ENCODE measurements around the gene TMEM63B. TPM values are rescaled to one million over a fixed set of nuclear protein-coding genes. Genes with fewer than 3 reads are reported as not detected.
"Not testable (repeated sequence)": the region's sequence is repeated elsewhere in the genome, so short reads cannot be mapped to it uniquely, and the experiment has no call there.

The TMEM63B gene
- total RNA-seq, 2 donors from 2014 or later, result 12.4 TPM

GRCh38 chr6:44169886-44170570 is 42.7 kb downstream of the TMEM63B start:
- Mint-ChIP-seq H3K9me3 (no peaks in the 10 kb centered on the region), H3K27ac (no peak overlapping the region), H3K36me3 (no peaks in the 10 kb centered on the region)
- DNase-seq (ENCODE audit: low spot score in 2 of 2), result no peak
- ATAC-seq, result no peak

GRCh38 chr6:44171899-44172546 is 44.7 kb downstream of the TMEM63B start:
- Mint-ChIP-seq H3K9me3 (no peaks in the 10 kb centered on the region), H3K27ac (peak overlapping the region in 1 of 2 donors; percentile 80), H3K36me3 (no peaks in the 10 kb centered on the region)
- DNase-seq (ENCODE audit: low spot score in 2 of 2), result no peak
- ATAC-seq, result peak in 1 of 2 donors; percentile 75

GRCh38 chr6:44172731-44173500 is 45.6 kb downstream of the TMEM63B start:
- Mint-ChIP-seq H3K9me3 (no peaks in the 10 kb centered on the region), H3K27ac (peak overlapping the region in 1 of 2 donors; percentile 80), H3K36me3 (no peaks in the 10 kb centered on the region)
- DNase-seq (ENCODE audit: low spot score in 2 of 2) (peak; percentile 80 to 84), ATAC-seq (peak; percentile 84 to 94)

- Mint-ChIP-seq H3K9me3 (no peaks in the 10 kb centered on the region), H3K36me3 (no peaks in the 10 kb centered on the region), H3K27ac (no peak overlapping the region)
- DNase-seq (ENCODE audit: low spot score in 2 of 2) (no peak), ATAC-seq (no peak)
These were observed 48.9 kb downstream of the TMEM63B start for GRCh38 chr6:44176130-44176761.

- Mint-ChIP-seq H3K9me3 (no peaks in the 10 kb centered on the region), H3K36me3 (no peaks in the 10 kb centered on the region), H3K27ac (no peak overlapping the region)
- ATAC-seq, result peak in 1 of 2 donors; percentile 43
- DNase-seq (ENCODE audit: low spot score in 2 of 2), result no peak
These were observed 49.6 kb downstream of the TMEM63B start for GRCh38 chr6:44176762-44177509.

GRCh38 chr6:44177691-44178423 is 50.5 kb downstream of the TMEM63B start:
- H3K27ac Mint-ChIP-seq, result peak overlapping the region in 1 of 2 donors; percentile 5
- ATAC-seq, result no peak
- H3K9me3 Mint-ChIP-seq, result no peaks in the 10 kb centered on the region
- H3K36me3 Mint-ChIP-seq, result no peaks in the 10 kb centered on the region
- no peak for DNase-seq (ENCODE audit: low spot score in 2 of 2)

GRCh38 chr6:44178424-44179071 is 51.2 kb downstream of the TMEM63B start:
- H3K9me3 Mint-ChIP-seq, result no peaks in the 10 kb centered on the region
- no peak overlapping the region for H3K27ac Mint-ChIP-seq
- H3K36me3 Mint-ChIP-seq, result no peaks in the 10 kb centered on the region
- no peak for DNase-seq (ENCODE audit: low spot score in 2 of 2)
- no peak for ATAC-seq

GRCh38 chr6:44179072-44179536 is 51.8 kb downstream of the TMEM63B start:
- ATAC-seq, result no peak
- no peak for DNase-seq (ENCODE audit: low spot score in 2 of 2)

GRCh38 chr6:44179648-44180047 is 52.3 kb downstream of the TMEM63B start:
- Mint-ChIP-seq H3K27ac (no peak overlapping the region), H3K36me3 (no peaks in the 10 kb centered on the region), H3K9me3 (no peaks in the 10 kb centered on the region)
- ATAC-seq (no peak), DNase-seq (ENCODE audit: low spot score in 2 of 2) (no peak)

More at GRCh38 chr6:44179072-44179536, 51.8 kb downstream of the TMEM63B start:
- no peak overlapping the region for H3K27ac Mint-ChIP-seq
- no peaks in the 10 kb centered on the region for H3K9me3 Mint-ChIP-seq
- no peaks in the 10 kb centered on the region for H3K36me3 Mint-ChIP-seq

GRCh38 chr6:44180406-44180805 is 53.1 kb downstream of the TMEM63B start:
- ATAC-seq (peak in 1 of 2 donors; percentile 38), DNase-seq (ENCODE audit: low spot score in 2 of 2) (no peak)
- no peaks in the 10 kb centered on the region for H3K36me3 Mint-ChIP-seq
- no peak overlapping the region for H3K27ac Mint-ChIP-seq
- H3K9me3 Mint-ChIP-seq, result no peaks in the 10 kb centered on the region

GRCh38 chr6:44180886-44181285 is 53.5 kb downstream of the TMEM63B start:
- DNase-seq (ENCODE audit: low spot score in 2 of 2) (no peak), ATAC-seq (peak in 1 of 2 donors; percentile 52)
- no peak overlapping the region for H3K27ac Mint-ChIP-seq
- no peaks in the 10 kb centered on the region for H3K36me3 Mint-ChIP-seq
- no peaks in the 10 kb centered on the region for H3K9me3 Mint-ChIP-seq

GRCh38 chr6:44181784-44182183 is 54.4 kb downstream of the TMEM63B start:
- H3K27ac Mint-ChIP-seq; ATAC-seq; H3K36me3 Mint-ChIP-seq; H3K9me3 Mint-ChIP-seq; DNase-seq (ENCODE audit: low spot score in 2 of 2): not testable (repeated sequence)

GRCh38 chr6:44182911-44183390 is 55.6 kb downstream of the TMEM63B start:
- Mint-ChIP-seq H3K9me3 (no peaks in the 10 kb centered on the region), H3K36me3 (no peaks in the 10 kb centered on the region), H3K27ac (no peak overlapping the region)
- ATAC-seq (no peak), DNase-seq (ENCODE audit: low spot score in 2 of 2) (no peak)

- Mint-ChIP-seq H3K36me3 (no peaks in the 10 kb centered on the region), H3K9me3 (no peaks in the 10 kb centered on the region), H3K27ac (no peak overlapping the region)
- ATAC-seq (no peak), DNase-seq (ENCODE audit: low spot score in 2 of 2) (no peak)
These were observed 56.4 kb downstream of the TMEM63B start for GRCh38 chr6:44183783-44184182.

GRCh38 chr6:44185356-44185755 is 58.0 kb downstream of the TMEM63B start:
- not testable (repeated sequence) for DNase-seq (ENCODE audit: low spot score in 2 of 2); ATAC-seq; H3K9me3 Mint-ChIP-seq; H3K36me3 Mint-ChIP-seq
- peak overlapping the region in 1 of 2 donors; percentile 64 for H3K27ac Mint-ChIP-seq
